HG02623 (cell line): ENCODE measurements around the gene TOP3A.
"Not testable (repeated sequence)": the region's sequence is repeated elsewhere in the genome, so short reads cannot be mapped to it uniquely, and the experiment has no call there.

Experiments used
- ATAC-seq: cut with Tn5 transposase; IDR thresholded peaks from one replicate; pipeline ENCODE4 v1.9.1; 2021; ENCODE audit warnings: moderate library complexity; ENCODE audit not compliant: unreplicated experiment

Gene TOP3A, protein sequence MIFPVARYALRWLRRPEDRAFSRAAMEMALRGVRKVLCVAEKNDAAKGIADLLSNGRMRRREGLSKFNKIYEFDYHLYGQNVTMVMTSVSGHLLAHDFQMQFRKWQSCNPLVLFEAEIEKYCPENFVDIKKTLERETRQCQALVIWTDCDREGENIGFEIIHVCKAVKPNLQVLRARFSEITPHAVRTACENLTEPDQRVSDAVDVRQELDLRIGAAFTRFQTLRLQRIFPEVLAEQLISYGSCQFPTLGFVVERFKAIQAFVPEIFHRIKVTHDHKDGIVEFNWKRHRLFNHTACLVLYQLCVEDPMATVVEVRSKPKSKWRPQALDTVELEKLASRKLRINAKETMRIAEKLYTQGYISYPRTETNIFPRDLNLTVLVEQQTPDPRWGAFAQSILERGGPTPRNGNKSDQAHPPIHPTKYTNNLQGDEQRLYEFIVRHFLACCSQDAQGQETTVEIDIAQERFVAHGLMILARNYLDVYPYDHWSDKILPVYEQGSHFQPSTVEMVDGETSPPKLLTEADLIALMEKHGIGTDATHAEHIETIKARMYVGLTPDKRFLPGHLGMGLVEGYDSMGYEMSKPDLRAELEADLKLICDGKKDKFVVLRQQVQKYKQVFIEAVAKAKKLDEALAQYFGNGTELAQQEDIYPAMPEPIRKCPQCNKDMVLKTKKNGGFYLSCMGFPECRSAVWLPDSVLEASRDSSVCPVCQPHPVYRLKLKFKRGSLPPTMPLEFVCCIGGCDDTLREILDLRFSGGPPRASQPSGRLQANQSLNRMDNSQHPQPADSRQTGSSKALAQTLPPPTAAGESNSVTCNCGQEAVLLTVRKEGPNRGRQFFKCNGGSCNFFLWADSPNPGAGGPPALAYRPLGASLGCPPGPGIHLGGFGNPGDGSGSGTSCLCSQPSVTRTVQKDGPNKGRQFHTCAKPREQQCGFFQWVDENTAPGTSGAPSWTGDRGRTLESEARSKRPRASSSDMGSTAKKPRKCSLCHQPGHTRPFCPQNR

DNA sequence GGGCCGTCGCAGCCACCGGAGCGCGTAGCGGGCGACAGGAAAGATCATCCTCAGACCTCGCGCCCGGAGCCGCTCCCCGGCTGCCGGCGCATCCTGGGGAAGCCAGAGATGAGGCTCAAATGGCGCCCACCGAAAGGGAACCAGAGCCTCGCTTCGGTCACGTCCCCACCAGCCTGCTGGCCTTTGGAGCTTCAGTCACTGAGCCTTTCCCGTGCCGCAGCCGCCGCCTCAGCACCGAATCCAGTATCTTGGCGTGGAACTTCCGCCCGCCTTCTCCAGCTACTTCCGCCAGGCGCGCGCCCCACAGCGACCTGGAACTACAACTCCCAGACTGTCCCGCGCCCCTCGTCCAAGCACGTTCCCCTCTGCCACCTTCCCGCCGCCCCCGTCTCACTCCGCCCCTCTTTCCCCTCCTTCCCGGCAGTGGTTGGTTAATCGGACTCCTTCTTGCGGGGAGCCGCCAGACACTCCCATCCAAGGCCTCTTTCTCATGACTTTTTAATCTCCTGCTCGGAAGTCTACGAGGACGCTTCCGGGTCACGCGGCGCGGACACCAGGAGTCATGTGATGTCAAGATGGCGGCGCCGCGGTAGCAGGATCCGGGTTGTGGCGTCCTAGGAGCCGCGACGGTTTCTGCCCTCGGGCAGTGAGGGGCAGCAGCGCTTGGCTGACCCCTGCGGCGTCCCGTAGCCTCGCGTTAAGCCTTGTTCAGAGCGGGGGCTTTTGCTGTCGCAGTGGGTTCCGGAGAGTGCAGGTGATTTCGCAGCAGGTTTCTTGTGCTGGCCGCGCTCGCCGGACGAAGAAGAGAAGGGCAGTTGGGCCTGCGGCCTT, at the start of gene TOP3A, which contains the start of gene SMCR8:
TOP3A (minus strand) TSS at position 264 of the 831 bp plus-strand sequence; CDS start at position 48, 216 bp downstream.
SMCR8 (plus strand) TSS at position 563 of the 831 bp plus-strand sequence. CDS start 497 bp downstream, outside the sequence.
- ATAC-seq: peak; percentile 78

GRCh38 chr17:18364166-18364565, 49.4 kb upstream of the TOP3A start:
- ATAC-seq: no peak

GRCh38 chr17:18363101-18364049, 48.6 kb upstream of the TOP3A start, which contains the start of gene SHMT1:
Gene SHMT1 (minus strand): TSS chr17:18363550. CDS start chr17:18355981, 7,569 bp downstream.
- ATAC-seq: peak; percentile 98

GRCh38 chr17:18362698-18363100, 47.9 kb upstream of the TOP3A start:
- ATAC-seq: no peak

GRCh38 chr17:18361837-18362697, 47.3 kb upstream of the TOP3A start:
- no peak for ATAC-seq

GRCh38 chr17:18360518-18360917, 45.7 kb upstream of the TOP3A start:
- no peak for ATAC-seq

- no peak for ATAC-seq
These were observed 41.8 kb upstream of the TOP3A start for GRCh38 chr17:18356624-18357023.

DNA sequence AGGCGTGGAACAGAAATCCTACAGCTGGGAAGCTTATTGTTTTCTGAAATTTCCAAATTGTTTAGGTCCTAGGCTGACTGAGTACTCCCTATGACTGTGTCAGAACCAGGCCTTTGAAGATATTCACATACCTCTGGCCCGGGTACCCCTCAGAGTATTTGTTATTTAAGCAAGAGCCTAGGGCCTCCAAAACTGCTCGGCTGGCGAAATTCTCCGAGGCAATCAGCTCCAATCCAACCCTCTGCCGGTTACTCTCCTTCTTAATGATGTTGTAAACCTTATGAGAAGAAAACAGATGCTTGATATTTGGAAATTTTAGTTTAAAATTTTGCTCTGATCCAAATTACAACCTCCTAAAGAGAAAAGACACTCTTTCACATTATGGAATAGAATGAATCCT, 38.7 kb upstream of the TOP3A start:
- no peak for ATAC-seq

DNA sequence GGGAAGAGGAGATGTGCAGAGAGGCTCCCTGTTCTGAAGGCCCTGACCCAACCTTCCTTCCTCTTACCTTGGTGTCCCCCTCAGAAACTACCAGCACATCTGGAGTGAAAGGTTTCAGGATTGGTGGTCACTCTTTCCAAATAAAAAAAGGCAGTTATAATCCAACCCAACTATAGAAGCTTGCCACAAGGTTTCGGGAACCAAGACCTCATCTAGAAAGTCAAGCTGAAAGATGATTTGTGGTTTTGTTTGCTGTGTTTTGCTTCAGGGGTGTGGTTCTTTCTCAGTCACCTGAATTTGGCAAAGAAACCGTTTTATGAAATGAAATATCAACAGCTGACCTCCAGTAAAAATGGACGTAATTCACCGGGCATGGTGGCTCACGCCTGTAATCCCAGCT, 29.2 kb upstream of the TOP3A start:
- no peak for ATAC-seq

- no peak for ATAC-seq
These were observed 25.1 kb upstream of the TOP3A start for GRCh38 chr17:18339933-18340332.

- not testable (repeated sequence) for ATAC-seq
These were observed 23.4 kb upstream of the TOP3A start for GRCh38 chr17:18338158-18338557.

GRCh38 chr17:18332909-18333489, 18.2 kb upstream of the TOP3A start:
- no peak for ATAC-seq

- no peak for ATAC-seq
These were observed 17.1 kb upstream of the TOP3A start for GRCh38 chr17:18331879-18332278.

GRCh38 chr17:18328643-18329204, 13.9 kb upstream of the TOP3A start:
- ATAC-seq: no peak

DNA sequence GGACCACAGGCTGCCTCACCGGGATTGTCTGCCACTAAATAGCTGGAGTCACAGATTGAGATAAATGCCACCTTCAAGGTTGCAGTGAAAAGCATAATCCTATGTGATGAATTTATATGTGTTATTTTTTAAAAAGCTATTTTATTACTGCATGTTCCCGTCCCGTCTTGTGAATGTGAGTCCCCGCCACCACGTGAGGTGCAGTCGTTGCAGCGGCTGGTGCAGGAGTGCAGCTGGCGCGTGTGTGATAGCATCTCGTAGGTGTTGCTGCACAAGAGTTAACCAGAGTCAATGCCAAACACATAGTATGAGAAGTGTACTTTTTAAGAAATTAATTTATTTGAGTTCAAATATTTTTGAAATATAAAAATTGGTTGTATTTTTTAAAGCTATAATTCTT, 12.8 kb upstream of the TOP3A start:
- ATAC-seq: no peak

DNA sequence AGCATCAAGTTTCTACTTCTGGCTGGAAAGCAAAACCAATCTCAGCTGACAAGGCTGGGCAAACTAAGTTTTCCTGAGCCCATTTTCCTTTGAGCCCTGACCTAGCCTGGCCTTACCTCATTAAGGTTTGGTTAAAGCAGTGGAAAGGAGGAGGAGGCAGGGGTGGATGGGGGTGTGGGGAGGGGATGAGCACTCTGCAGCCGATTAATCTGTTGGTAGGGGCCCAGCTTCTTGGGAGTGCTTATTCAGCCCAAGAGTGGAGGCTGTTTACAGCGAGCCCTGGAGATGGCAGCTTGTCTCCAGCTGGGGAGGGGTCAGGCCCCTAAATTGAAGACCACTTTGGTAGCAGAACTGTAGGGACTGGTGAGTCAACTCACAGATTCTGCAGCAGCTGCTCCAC, 12.3 kb upstream of the TOP3A start:
- ATAC-seq: no peak

GRCh38 chr17:18326572-18326971, 11.8 kb upstream of the TOP3A start:
- ATAC-seq: no peak

DNA sequence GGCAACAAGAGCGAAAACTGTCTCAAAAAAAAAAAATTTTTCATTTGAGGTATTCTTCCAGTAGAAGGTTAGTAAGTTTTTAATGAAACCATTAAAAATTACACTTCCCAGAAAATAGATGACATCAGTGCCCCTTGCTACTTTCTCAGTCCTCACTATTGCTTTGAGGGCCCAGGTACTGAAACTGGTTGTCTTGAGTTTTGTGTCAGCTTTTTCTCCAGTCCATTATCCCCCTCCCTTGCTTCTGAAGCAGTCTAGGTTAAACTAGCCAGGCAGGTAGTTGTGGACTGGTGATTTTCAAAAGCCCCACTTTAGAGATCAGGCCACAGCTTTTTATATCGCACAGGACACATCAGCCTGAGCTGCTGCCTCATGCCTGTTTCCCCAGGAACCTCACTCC, 11.2 kb upstream of the TOP3A start:
- ATAC-seq: no peak
